ENCODE results near the gene ANKRD2. TPM values are rescaled to one million over a fixed set of nuclear protein-coding genes. Genes with fewer than 3 reads are reported as not detected.
"Not testable (repeated sequence)": the region's sequence is repeated elsewhere in the genome, so short reads cannot be mapped to it uniquely, and the experiment has no call there.

Gene ANKRD2
- total and polyA plus RNA-seq, 2 donors (not counting 3 experiments of a cell fraction or from before 2014, with no cell fraction given), result 1.6 to 1.8 TPM

GRCh38 chr10:97528876-97529275 is 43.7 kb upstream of the ANKRD2 start:
- H3K36me3 ChIP-seq (ENCODE audit: control insufficient read depth in 2 of 2, extremely low read depth in 1 of 2, insufficient read depth in 2 of 2, low read length in 2 of 2); DNase-seq (ENCODE audit: low read depth, low spot score); H3K9me3 ChIP-seq (replicated peaks; ENCODE audit: control insufficient read depth, insufficient read depth, low read length); H2AFZ ChIP-seq (ENCODE audit: low read depth, low read length); H3K79me2 ChIP-seq (ENCODE audit: control insufficient read depth, insufficient read depth, low read length); H3K4me2 ChIP-seq (ENCODE audit: insufficient read depth, low read length); BruUV-seq (replicated peaks); H3K27ac ChIP-seq (ENCODE audit: insufficient read depth, low read depth, low read length); dilution Hi-C loops (cut with MboI; ENCODE audit: extremely low pct_ligation_motif_present, low sequenced_read_pairs); POLR2A ChIA-PET; H3K9ac ChIP-seq (replicated peaks; ENCODE audit: extremely low read depth, insufficient read depth, low read length); H3K4me1 ChIP-seq (ENCODE audit: control insufficient read depth, extremely low read depth, insufficient read depth, low read length); H3K4me3 ChIP-seq (replicated peaks in 1 of 3; ENCODE audit: insufficient read depth in 1 of 3, low read depth in 1 of 3, low read length in 3 of 3); H3K27me3 ChIP-seq (ENCODE audit: control insufficient read depth in 2 of 2, insufficient read depth in 2 of 2, low read length in 2 of 2); H3K9me1 ChIP-seq (replicated peaks; ENCODE audit: control insufficient read depth, extremely low read depth, insufficient read depth, low read length); H4K20me1 ChIP-seq (replicated peaks; ENCODE audit: control insufficient read depth, extremely low read depth, insufficient read depth, low read length); intact Hi-C loops (cut with micrococcal nuclease); FAIRE-seq: not testable (repeated sequence)
- CTCF ChIA-PET, result interaction anchor here (1.6 kb wide), 1 partner anchor 24 kb away, joined by 5 read pairs; no protein-coding TSS in a partner anchor

GRCh38 chr10:97529685-97530465 is 42.7 kb upstream of the ANKRD2 start:
- Histone ChIP-seq H3K9ac (replicated peaks; ENCODE audit: extremely low read depth, insufficient read depth, low read length) (no peak overlapping the region), H3K4me2 (ENCODE audit: insufficient read depth, low read length) (no peak overlapping the region), H3K9me3 (replicated peaks; ENCODE audit: control insufficient read depth, insufficient read depth, low read length) (no peaks in the 10 kb centered on the region), H3K4me3 (replicated peaks in 1 of 3; ENCODE audit: insufficient read depth in 1 of 3, low read depth in 1 of 3, low read length in 3 of 3) (no peak overlapping the region), H3K27ac (ENCODE audit: insufficient read depth, low read depth, low read length) (no peak overlapping the region), H3K9me1 (replicated peaks; ENCODE audit: control insufficient read depth, extremely low read depth, insufficient read depth, low read length) (no peaks in the 10 kb centered on the region), H3K79me2 (ENCODE audit: control insufficient read depth, insufficient read depth, low read length) (peaks cover 7% of the 10 kb centered on the region), H3K4me1 (ENCODE audit: control insufficient read depth, extremely low read depth, insufficient read depth, low read length) (no peaks in the 10 kb centered on the region), H4K20me1 (replicated peaks; ENCODE audit: control insufficient read depth, extremely low read depth, insufficient read depth, low read length) (no peaks in the 10 kb centered on the region), H2AFZ (ENCODE audit: low read depth, low read length) (no peak overlapping the region), H3K36me3 (ENCODE audit: control insufficient read depth in 2 of 2, extremely low read depth in 1 of 2, insufficient read depth in 2 of 2, low read length in 2 of 2) (peaks cover 0 to 2% of the 10 kb centered on the region in 2 experiments), H3K27me3 (ENCODE audit: control insufficient read depth in 2 of 2, insufficient read depth in 2 of 2, low read length in 2 of 2) (no peaks in the 10 kb centered on the region)
- CTCF ChIA-PET, result interaction anchor here (0.8 to 1.6 kb wide), 3 partner anchors 13 to 31 kb away, joined by 3 to 5 read pairs (median 3); partner anchors contain the start of gene UBTD1
- POLR2A ChIA-PET, result no interaction called here
- FAIRE-seq, result no peak
- DNase-seq (ENCODE audit: low read depth, low spot score), result no peak
- BruUV-seq (replicated peaks), result no TSS peak
- intact Hi-C loops (cut with micrococcal nuclease), result no loop called here
- dilution Hi-C loops (cut with MboI; ENCODE audit: extremely low pct_ligation_motif_present, low sequenced_read_pairs), result no loop called here
- no peak for TF ChIP-seq MYC (IDR thresholded peaks at IDR 0.05; ENCODE audit: low read depth, low read length)
- no peak for TF ChIP-seq FOS (IDR thresholded peaks at IDR 0.05; ENCODE audit: borderline replicate concordance, insufficient read depth, low read length)
- TF ChIP-seq MAX (IDR thresholded peaks at IDR 0.05; ENCODE audit: insufficient read depth, insufficient read length), result no peak
- no peak for TF ChIP-seq EZH2 (IDR thresholded peaks at IDR 0.05; ENCODE audit: borderline replicate concordance, low read depth, low read length, severe bottlenecking)
- TF ChIP-seq POLR2AphosphoS5 (IDR thresholded peaks at IDR 0.05; ENCODE audit: insufficient read depth, low read depth, low read length), result no peak
- TF ChIP-seq CTCF (IDR thresholded peaks at IDR 0.05; ENCODE audit: extremely low read depth in 1 of 2, insufficient read depth in 1 of 2, low read depth in 1 of 2, low read length in 2 of 2), result no peak

Measured in endothelial cell of umbilical vein (primary cell).